Activated CD4-positive, alpha-beta T cell treated with anti-CD3 and anti-CD28 coated beads, Interleukin-2, amount 10 ng/mL, durations not matched to agents 24 days and 14 days (primary cell): ENCODE measurements around the gene TRABD2B. TPM values are rescaled to one million over a fixed set of nuclear protein-coding genes. Genes with fewer than 3 reads are reported as not detected.
A peak's percentile ranks its signal among the peaks of the same experiment; 100 is the strongest.

Experiments used
- DNase-seq: peaks from one replicate; pipeline ENCODE4 v3.0.0; 2022
- H3K27ac Mint-ChIP-seq: one replicate; pipeline ENCODE4 v1.8.0; 2022; ENCODE audit warnings: mild to moderate bottlenecking, mixed read lengths
- H3K27me3 Mint-ChIP-seq: one replicate; pipeline ENCODE4 v1.8.0; 2022; ENCODE audit warnings: mixed read lengths
- H3K36me3 Mint-ChIP-seq: one replicate; pipeline ENCODE4 v1.8.0; 2022; ENCODE audit warnings: low read depth, mild to moderate bottlenecking, mixed read lengths
- H3K4me1 Mint-ChIP-seq: one replicate; pipeline ENCODE4 v1.8.0; 2021; ENCODE audit warnings: mixed read lengths
- H3K4me3 Mint-ChIP-seq: one replicate; pipeline ENCODE4 v1.8.0; 2022; ENCODE audit warnings: mild to moderate bottlenecking, moderate library complexity, mixed read lengths
- H3K9me3 Mint-ChIP-seq: one replicate; pipeline ENCODE4 v1.8.0; 2021; ENCODE audit warnings: mixed read lengths
- intact Hi-C: fragments of 100-400 bp; cut with micrococcal nuclease; formaldehyde crosslinking; loops from one replicate; pipeline ENCODE4 v1.15.1; 2023
- total RNA-seq: library from RNA; stranded (reverse); gene quantifications from 2 replicates; pipeline ENCODE4 v1.2.3, GENCODE V29; 2022

Gene TRABD2B
- total RNA-seq, result not detected in 2 replicates

DNA sequence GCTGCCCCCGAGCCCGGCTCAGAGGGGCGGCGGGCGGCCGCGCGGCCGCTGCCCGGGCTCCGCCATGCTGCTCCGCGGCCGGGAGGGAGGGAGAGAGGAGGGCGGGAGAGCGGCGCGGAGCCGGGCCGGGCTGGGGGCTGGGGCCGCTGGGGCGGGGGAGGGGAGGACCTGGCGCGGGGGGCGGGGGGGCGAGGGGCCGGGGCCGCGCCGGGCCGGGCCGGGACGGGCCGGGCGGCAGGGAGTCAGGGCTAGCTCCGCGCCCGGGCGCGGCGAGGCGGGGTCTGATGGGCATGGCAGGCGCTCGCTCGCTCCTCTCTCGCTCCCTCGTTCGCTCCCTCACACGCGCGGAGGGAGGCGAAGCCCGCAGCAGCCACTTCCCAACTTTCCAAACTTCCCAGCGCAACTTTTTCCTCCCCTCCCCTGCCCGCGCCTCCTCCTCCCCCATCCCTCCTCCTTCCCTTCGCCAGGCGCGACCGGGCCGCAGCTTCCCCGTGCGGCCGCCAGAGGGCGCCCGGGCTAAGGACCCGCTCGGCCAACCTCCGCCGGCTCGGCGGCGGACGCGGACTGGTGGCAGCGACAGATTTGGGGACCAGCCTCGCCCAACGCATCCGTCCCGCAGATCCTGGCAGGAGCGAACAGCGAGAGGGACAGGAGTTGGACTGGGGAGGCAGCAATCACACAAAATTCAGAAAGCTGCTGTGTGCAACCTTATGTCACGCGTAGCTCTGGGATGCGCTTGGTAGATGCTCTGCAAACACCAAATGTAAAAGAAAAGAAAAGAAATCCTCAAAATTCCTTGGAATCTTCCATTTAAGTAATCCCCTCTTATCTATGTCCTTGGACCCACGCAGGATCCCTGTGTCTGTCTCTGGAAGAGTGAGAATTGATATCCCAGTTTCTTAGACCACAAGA, at the start of gene TRABD2B:
Gene TRABD2B (minus strand): TSS at position 97 of the 912 bp plus-strand sequence.
- H3K4me3 Mint-ChIP-seq, result peak within 1 kb of the TSS; percentile 73
- intact Hi-C loops, result no loop called here
- peaks cover 41% of the 10 kb centered on the region for H3K27me3 Mint-ChIP-seq
- H3K9me3 Mint-ChIP-seq, result no peaks in the 10 kb centered on the region
- no peak within 1 kb of the TSS for H3K27ac Mint-ChIP-seq
- H3K4me1 Mint-ChIP-seq, result peaks cover 2% of the 10 kb centered on the region
- DNase-seq, result peak; percentile 91
- no peaks in the 10 kb centered on the region for H3K36me3 Mint-ChIP-seq

DNA sequence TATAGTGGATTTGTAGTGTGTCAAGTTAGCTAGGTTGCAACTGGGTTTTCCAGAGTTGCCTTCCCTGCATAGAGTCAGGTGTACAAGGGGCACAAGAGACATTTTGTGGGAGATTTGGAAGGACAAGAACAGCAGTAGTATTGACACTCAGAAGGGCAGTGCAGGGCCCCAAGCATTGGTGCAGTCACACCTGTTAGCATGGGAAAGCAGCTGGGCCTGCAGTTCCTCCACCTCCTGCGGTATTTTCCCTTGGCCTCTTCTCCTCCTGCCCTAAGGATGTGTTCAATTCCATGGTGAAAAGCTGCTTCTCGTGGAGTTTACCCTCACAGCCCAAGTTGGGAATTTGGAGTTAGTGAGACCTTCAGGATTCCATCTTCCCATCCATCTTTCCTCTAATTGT, 47.1 kb upstream of the TRABD2B start:
- Mint-ChIP-seq H3K4me1 (no peaks in the 10 kb centered on the region), H3K4me3 (no peak overlapping the region), H3K9me3 (no peaks in the 10 kb centered on the region), H3K27me3 (peaks cover 2% of the 10 kb centered on the region), H3K36me3 (no peaks in the 10 kb centered on the region), H3K27ac (no peak overlapping the region)
- intact Hi-C loops, result no loop called here
- DNase-seq, result no peak

DNA sequence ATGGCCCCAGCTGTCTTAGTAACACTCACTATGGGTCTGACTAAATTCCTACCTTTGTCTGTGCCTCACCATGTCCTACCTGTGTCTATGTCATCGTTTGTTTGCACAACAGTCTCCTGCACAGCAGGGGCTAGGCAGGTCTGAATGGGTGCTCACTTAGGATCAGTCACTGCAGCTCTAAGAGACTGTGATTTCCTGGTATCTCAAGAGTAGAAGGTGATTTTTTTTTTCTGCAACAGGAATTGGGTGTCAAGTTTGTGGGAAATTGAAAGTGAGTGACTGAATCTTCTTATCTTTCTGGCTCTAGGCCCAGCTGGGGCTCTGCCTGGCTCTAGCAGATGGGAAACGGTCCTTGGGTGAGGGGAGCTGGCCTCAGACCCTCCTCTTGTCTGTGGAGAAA, 46.4 kb upstream of the TRABD2B start:
- DNase-seq, result no peak
- Mint-ChIP-seq H3K27me3 (peaks cover 2% of the 10 kb centered on the region), H3K4me1 (no peaks in the 10 kb centered on the region), H3K4me3 (no peak overlapping the region), H3K9me3 (no peaks in the 10 kb centered on the region), H3K27ac (no peak overlapping the region), H3K36me3 (no peaks in the 10 kb centered on the region)
- intact Hi-C loops, result no loop called here

DNA sequence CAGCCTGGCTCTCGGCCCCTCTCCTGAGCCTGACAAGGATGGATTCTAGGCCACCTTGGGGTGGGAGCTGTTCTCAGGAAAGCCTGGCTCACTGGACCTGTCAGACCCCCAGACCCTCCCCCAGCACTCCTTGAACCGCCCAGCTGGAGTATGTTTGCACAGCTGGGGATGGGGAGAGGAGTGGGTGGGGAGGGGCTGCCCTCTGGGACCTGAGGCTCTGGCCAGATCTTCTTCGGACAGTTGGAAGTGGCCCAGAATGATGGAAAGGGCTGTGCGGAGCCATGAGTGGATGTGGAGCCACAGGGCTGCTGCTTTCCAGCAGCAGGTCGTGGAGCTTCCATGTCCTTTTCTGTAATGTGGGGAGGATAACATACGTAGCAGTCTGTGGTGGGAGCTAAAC, 43.0 kb upstream of the TRABD2B start:
- H3K27me3 Mint-ChIP-seq, result peaks cover 7% of the 10 kb centered on the region
- H3K27ac Mint-ChIP-seq, result no peak overlapping the region
- no peaks in the 10 kb centered on the region for H3K36me3 Mint-ChIP-seq
- H3K4me3 Mint-ChIP-seq, result no peak overlapping the region
- H3K4me1 Mint-ChIP-seq, result no peaks in the 10 kb centered on the region
- intact Hi-C loops, result no loop called here
- no peaks in the 10 kb centered on the region for H3K9me3 Mint-ChIP-seq
- no peak for DNase-seq

DNA sequence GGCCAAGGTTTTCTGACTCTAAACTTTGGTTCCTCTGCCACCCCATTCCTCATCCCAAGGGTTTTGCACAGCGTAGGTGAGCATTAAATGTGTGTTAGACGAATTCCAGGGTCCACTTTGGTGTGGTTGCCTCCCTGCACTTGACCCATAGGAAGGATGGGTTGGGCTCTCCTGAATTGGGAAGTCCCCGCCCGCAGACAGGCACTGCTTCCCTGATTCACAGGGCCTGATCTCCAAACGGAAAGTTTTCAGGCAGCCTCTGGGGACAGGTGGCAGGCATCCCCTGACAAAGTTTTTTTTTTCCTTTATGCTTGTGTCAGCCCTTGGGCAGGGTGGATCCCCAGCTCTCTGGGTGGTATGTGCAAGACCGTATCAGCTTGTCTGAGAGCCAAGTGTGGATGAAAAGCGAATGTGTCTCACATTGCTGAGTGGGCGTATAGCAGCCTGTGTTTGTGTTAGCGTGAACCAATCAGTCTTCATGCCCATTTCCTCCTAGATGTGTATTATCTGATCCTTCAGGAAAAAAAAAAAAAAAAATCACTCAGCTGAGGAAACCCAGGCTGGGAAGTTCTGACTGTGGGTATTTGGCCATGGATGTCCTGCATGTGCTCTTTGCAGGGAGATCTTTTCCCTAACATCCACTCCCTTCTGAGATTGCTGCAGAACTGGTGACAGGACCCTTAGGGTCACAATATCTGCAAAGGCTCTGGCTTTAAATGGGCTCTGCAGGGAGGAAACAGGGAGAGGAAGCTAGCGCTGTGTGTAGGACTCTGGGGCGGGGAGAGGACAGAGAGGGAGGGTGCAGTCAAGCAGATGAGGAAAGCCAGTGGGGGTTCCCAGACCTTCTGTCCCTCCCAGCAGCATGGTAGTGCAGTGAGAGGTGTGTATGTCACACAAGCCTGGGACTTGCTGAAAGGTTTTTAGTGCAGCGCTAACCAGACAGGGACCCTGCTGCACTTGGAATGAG, 42.2 kb upstream of the TRABD2B start:
- Mint-ChIP-seq H3K4me1 (no peaks in the 10 kb centered on the region), H3K36me3 (no peaks in the 10 kb centered on the region), H3K27ac (no peak overlapping the region), H3K4me3 (no peak overlapping the region), H3K27me3 (peaks cover 7% of the 10 kb centered on the region), H3K9me3 (no peaks in the 10 kb centered on the region)
- no peak for DNase-seq
- intact Hi-C loops, result no loop called here

DNA sequence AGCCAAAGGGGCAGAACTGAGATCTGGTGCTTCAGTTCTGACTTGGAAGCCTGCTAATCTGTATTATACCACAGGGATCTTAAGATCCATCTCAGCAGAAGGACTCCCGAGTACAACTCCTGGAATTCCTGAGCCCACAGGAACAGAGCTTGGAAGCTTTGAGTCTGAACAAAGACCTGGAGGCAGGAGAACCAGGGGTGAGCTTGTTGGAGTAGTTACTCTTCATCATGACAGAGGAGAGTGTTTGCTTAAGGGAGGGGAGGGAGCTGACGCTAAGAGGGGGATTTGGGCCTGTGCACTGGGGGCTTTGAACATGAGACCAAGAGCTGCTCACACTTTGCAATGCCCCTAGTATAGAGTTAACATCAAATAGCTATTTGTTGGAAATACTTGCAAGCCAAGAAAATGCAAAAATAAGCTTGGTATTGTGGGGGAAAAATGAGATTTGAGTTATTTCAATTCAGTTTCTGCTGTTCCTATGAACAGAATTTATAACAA, 41.1 kb upstream of the TRABD2B start:
- H3K27me3 Mint-ChIP-seq, result peaks cover 7% of the 10 kb centered on the region
- no peak overlapping the region for H3K4me3 Mint-ChIP-seq
- intact Hi-C loops, result no loop called here
- no peaks in the 10 kb centered on the region for H3K36me3 Mint-ChIP-seq
- no peaks in the 10 kb centered on the region for H3K9me3 Mint-ChIP-seq
- H3K27ac Mint-ChIP-seq, result no peak overlapping the region
- DNase-seq, result no peak
- H3K4me1 Mint-ChIP-seq, result no peaks in the 10 kb centered on the region

DNA sequence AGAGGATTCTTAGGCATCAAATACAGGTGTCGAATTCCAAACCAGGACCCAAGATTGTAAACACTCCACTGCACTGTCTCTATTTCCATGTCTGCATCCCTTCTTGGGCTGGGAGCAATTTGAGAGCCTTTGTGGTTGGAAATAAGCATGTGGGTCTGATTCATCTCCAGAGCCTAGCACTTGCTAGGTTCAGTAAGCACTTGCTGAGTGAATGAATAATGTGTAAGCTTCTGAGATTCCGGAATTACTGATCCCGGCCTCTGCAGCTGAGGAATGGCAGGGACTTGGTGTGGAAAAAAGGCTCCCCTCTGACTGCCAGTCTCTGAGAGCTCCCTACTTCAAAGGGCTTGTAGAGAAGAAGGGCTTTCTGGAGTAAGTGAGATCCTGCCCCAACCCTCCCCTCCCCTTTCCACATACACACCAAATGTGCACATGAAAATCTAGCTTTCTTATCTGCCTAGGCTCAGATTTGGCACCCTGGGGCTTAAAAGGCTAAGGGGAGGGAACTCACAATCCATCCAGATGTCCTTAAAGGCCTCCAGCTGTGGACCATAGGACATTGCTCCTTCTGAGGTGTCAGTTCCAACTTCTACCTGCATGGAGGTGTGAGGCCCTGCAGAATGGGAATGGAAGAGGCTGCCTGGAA, 39.6 kb upstream of the TRABD2B start:
- no peaks in the 10 kb centered on the region for H3K4me1 Mint-ChIP-seq
- peaks cover 7% of the 10 kb centered on the region for H3K27me3 Mint-ChIP-seq
- H3K27ac Mint-ChIP-seq, result no peak overlapping the region
- no peak overlapping the region for H3K4me3 Mint-ChIP-seq
- intact Hi-C loops, result no loop called here
- DNase-seq, result no peak
- H3K36me3 Mint-ChIP-seq, result no peaks in the 10 kb centered on the region
- H3K9me3 Mint-ChIP-seq, result no peaks in the 10 kb centered on the region

DNA sequence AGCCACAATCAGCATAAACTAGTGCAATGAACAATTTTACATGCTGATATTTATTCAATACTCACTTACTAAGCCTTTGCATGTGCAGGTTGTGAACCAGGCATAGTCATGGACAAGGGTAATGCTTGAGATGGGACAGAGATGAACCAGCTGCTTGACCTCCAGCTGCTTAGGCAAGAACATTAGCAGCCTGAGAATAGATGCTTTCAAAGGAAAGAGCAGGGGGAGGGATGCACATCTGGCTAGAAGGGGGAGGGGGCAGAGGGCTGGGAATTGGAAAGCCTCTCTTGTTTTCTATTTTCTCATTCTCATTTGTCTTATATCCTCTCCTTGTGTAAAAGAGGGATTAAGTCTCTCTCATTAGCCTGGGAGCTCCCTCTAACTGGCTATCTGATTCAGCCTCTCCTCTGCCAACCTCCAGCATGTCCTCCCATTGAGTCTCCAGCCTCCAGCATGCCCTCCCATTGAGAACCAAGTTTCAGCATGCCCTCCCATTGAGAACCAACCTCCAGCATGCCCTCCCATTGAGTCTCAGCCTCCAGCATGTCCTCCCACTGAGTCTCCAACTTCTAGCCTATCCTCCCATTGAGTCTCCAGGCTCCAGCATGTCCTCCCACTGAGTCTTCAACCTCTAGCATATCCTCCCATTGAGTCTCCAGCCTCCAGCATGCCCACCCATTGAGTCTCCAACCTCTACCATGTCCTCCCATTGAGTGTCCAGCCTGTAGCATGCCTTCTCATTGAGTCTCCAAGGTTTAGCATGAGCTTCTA, 38.4 kb upstream of the TRABD2B start:
- no peak for DNase-seq
- no peak overlapping the region for H3K27ac Mint-ChIP-seq
- no peaks in the 10 kb centered on the region for H3K36me3 Mint-ChIP-seq
- H3K9me3 Mint-ChIP-seq, result no peaks in the 10 kb centered on the region
- H3K4me3 Mint-ChIP-seq, result no peak overlapping the region
- intact Hi-C loops, result no loop called here
- H3K4me1 Mint-ChIP-seq, result no peaks in the 10 kb centered on the region
- peaks cover 7% of the 10 kb centered on the region for H3K27me3 Mint-ChIP-seq

DNA sequence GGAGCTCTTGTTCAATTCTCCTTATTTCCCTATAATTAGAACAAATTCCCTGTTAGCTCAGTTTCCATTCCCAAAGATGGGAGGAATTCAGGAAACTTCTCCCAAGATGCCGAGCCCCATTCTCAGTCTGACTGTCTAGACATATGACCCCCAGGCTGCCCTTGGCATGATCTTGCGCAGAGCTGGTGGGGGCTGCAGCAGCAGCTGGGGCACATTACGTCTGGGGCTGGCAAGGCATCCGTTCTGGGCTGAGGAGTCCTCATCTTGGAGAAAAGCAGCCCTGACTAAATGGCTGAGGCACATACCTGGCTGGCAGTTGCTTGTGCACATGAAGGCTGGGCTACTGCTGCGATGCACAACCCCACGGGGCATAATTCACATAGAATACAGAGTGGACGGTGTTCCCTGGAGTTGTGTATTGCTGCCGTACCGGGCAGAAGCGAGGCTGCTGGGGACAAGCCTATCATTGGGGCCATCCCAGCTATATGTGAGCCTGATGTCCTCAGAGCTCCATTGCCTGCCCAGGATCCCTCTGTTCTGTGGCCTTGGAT, 36.4 kb upstream of the TRABD2B start:
- no peak overlapping the region for H3K27ac Mint-ChIP-seq
- H3K9me3 Mint-ChIP-seq, result no peaks in the 10 kb centered on the region
- no peaks in the 10 kb centered on the region for H3K4me1 Mint-ChIP-seq
- H3K27me3 Mint-ChIP-seq, result peaks cover 4% of the 10 kb centered on the region
- DNase-seq, result no peak
- intact Hi-C loops, result no loop called here
- no peaks in the 10 kb centered on the region for H3K36me3 Mint-ChIP-seq
- H3K4me3 Mint-ChIP-seq, result no peak overlapping the region

DNA sequence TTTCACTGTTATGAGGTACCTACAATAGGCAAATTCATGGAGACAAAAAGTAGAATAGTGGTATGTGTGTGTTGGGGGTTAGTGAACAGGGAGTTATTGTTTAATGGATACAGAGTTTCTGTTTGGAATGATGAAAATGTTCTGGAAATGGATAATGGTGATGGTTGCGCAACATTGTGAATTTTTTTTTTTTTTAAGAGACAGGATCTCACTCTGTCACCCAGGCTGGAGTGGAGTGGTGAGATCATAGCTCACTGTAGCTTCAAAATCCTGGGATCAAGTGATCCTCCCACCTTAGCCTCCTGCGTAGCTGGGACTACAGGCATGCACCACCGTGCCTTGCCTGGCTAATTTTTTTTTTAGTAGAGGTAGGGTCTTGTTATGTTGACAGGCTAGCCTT, 34.5 kb upstream of the TRABD2B start:
- no peaks in the 10 kb centered on the region for H3K36me3 Mint-ChIP-seq
- no peak for DNase-seq
- H3K4me1 Mint-ChIP-seq, result no peaks in the 10 kb centered on the region
- H3K4me3 Mint-ChIP-seq, result no peak overlapping the region
- H3K27me3 Mint-ChIP-seq, result no peaks in the 10 kb centered on the region
- intact Hi-C loops, result no loop called here
- no peaks in the 10 kb centered on the region for H3K9me3 Mint-ChIP-seq
- no peak overlapping the region for H3K27ac Mint-ChIP-seq

DNA sequence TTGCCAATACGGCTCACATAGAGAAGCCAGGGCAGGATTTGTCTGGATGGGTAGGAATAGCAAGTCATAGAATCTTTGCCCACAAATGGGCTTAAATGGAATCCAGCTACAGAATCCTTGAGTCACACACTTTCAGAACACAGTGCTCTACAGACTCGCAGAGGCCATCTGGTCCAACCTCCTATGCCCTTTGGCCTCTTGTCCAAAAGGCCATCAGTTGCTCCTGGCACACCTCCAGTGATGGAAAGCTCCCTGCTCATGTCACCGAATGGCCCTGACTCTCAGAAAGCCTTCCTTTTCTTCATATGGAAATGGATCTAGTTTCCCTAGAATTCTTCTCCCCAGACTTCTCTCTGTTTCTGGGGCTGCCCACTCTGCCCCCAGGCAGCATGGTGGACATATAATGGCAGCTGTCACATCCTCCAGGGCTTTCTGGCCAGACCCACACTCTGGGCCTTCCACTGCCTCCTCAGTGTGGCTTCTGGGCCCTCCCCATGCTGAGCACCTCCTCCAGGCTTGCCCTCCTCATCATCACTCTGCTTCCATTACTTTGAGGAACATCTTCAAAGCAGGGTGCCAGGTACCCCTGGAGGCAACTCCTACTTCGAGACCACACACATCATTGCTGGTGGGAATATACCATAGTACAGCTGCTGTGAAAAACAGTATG, 33.6 kb upstream of the TRABD2B start:
- H3K9me3 Mint-ChIP-seq, result no peaks in the 10 kb centered on the region
- intact Hi-C loops, result no loop called here
- H3K4me3 Mint-ChIP-seq, result no peak overlapping the region

DNA sequence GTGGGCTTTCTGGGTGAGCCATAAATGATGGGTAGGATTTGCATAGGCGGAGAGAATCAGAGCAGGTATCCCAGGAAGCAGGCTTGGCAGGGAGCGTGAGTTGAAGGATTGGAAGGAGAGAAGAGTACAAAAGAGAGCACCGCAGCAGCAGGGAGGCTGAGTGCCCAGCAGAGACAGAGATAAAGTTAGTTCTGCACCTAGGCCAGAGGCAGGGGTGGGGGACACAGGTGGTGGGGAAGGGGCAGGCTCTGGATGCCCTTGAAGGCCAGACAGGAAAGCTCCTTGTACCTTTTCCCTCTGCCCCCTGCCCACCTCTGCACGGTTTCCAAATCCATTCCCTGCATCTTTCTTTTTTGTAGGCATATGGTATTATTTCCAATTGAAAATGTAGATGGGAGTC, 33.0 kb upstream of the TRABD2B start:
- intact Hi-C loops, result no loop called here
- Mint-ChIP-seq H3K36me3 (no peaks in the 10 kb centered on the region), H3K27me3 (no peaks in the 10 kb centered on the region), H3K27ac (no peak overlapping the region), H3K9me3 (no peaks in the 10 kb centered on the region), H3K4me3 (no peak overlapping the region), H3K4me1 (no peaks in the 10 kb centered on the region)
- DNase-seq, result no peak

More for the DNA sequence above, 33.6 kb upstream of the TRABD2B start:
- Mint-ChIP-seq H3K27ac (no peak overlapping the region), H3K4me1 (no peaks in the 10 kb centered on the region), H3K27me3 (no peaks in the 10 kb centered on the region), H3K36me3 (no peaks in the 10 kb centered on the region)
- no peak for DNase-seq
